Activated T-cell treated with anti-CD3 and anti-CD28 coated beads for 24 hours (primary cell): ENCODE measurements around the gene MFAP4.

ENCODE experiments used
- DNase-seq: peaks from one replicate; pipeline ENCODE4 v3.0.0-alpha.2; 2020; ENCODE audit warnings: low read depth

MFAP4 gene

DNA sequence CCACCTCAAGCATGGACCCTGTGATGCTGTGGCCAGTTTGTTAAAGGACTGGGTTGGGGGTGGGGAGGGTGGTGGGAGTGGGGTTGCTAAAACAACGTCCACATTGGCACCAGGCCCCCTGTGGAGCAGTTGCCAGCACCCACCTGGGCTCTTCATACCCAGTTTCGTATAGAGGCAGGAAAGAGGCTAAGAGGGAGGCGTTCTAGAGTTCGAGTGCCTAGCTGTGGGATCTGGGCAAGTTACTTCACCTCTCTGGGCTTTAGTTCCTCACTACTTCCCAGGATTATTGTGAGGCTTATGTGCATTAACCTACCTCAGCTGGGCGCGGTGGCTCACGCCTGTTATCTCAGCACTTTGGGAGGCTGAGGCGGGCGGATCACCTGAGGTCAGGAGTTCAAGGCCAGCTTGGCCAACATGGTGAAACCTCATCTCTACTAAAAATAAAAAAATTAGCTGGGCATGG is 1.4 kb downstream of the MFAP4 start:
- no peak for DNase-seq

DNA sequence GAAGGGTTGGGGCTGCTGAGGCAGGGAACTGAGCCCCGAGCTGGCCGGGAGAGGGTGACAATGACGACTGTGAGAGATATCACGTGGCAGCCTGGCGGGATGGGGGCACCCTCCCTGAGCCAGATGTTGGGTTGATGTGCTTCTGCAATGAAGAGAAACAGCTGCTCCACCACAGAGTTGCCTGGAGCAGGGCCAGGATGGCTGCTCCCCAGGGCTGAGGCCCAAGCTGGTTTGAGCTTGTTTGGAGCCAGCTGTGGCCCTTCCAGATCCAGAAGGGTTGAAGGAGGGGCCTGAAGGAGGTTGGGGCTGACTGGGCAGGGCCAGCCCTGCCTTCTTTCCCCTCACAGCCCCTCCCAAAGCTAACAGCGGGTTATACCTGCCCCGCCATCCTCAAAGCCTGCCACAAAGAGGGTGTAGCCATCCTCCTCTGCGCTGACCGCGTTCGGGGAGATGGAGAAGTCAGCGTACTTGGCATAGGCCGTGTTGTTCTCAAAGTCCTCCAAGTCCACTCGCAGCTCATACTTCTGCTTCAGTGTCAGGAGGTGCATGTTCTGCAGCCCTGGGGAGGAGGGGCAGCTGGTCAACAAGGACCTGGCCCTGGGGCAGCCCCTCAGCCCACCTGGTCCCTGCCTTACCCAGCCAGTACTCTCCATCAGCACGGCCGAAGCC is 2.1 kb downstream of the MFAP4 start:
- no peak for DNase-seq

DNA sequence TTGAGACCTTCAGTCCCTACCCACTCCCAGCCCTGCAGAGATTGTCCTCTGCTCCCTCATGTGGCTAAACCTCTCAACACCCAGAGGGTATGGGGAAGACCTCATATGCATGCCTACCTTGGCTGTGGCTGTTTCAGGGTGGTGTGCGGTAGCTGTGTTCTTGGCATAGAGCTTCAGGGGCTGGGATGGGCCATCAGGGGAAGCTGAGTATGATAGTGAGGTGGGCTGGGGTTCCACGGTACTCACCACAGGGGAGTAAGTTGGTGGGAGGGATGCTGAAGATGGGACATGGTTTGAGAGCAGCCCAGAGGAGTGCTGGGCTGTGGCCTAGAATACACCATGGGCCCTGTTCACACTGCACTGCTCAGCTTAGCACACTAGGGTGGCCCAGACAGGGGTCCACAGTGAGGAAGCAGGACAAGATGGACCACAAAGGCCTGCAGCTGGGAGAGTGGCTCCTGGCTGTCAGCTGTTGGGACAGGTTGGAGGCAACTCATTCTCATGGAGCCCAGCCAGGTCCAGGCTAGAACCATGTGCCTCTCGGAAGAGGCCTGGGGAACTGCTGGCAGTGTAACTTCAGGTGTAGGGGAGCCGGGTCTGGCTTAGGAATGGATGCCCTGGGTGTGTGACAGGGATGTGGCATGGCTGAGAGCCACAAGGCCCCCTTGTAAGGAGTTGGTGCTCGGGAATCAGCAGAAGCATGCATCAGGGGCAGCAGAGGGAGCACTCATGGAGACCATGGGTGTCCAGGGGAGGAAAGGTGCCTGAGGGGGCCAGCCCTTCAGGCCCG is 3.1 kb downstream of the MFAP4 start:
- DNase-seq, result no peak

DNA sequence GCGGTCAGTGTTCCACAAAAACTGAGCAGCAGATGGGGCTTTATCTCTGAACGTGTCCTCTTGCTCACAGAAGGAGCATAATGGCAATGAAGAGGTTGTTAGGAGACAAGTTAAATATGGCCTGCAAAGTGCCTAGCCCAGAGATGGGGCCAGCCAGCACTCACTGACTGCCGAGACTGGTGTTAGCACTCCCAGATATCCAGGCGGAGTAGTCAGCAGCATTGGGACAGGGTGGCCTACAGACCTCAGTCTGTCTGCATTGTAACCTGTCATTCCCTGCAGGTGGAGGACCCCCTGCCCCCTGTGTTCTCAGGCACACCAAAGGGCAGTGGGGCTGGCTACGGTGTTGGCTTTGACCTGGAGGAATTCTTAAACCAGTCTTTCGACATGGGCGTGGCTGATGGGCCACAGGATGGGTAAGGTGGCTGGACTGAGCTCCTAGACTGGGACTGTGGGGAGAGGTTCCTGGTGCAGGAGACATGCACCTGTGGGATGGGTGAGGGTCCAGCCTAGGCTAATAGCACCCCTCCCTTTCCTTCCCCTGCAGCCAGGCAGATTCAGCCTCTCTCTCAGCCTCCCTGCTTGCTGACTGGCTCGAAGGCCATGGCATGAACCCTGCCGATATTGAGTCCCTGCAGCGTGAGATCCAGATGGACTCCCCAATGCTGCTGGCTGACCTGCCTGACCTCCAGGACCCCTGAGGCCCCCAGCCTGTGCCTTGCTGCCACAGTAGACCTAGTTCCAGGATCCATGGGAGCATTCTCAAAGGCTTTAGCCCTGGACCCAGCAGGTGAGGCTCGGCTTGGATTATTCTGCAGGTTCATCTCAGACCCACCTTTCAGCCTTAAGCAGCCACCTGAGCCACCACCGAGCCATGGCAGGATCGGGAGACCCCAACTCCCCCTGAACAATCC is 4.2 kb downstream of the MFAP4 start:
- DNase-seq, result no peak

DNA sequence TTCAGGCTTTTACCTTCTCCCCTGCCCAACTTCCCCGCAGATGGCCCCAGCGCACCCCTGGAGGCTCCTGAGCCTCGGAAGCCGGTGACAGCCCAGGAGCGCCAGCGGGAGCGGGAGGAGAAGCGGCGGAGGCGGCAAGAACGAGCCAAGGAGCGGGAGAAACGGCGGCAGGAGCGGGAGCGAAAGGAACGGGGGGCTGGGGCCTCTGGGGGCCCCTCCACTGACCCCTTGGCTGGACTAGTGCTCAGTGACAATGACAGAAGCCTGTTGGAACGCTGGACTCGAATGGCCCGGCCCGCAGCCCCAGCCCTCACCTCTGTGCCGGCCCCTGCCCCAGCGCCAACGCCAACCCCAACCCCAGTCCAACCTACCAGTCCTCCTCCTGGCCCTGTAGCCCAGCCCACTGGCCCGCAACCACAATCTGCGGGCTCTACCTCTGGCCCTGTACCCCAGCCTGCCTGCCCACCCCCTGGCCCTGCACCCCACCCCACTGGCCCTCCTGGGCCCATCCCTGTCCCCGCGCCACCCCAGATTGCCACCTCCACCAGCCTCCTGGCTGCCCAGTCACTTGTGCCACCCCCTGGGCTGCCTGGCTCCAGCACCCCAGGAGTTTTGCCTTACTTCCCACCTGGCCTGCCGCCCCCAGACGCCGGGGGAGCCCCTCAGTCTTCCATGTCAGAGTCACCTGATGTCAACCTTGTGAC is 5.1 kb downstream of the MFAP4 start:
- no peak for DNase-seq

DNA sequence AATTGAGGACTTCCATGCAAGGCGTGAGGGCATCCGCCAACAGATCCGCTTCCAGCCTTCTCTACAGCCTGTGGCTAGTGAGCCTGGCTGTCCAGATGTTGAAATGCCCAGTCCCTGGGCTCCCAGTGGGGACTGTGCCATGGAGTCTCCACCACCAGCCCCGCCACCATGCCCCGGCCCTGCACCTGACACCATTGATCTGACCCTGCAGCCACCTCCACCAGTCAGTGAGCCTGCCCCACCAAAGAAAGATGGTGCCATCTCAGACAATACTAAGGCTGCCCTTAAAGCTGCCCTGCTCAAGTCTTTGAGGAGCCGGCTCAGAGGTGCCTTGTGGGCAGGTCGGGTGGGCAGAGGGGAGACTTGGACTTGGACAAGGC is 5.6 kb downstream of the MFAP4 start:
- no peak for DNase-seq

- DNase-seq, result no peak
These were observed 6.3 kb downstream of the MFAP4 start for GRCh38 chr17:19380481-19381301.

DNA sequence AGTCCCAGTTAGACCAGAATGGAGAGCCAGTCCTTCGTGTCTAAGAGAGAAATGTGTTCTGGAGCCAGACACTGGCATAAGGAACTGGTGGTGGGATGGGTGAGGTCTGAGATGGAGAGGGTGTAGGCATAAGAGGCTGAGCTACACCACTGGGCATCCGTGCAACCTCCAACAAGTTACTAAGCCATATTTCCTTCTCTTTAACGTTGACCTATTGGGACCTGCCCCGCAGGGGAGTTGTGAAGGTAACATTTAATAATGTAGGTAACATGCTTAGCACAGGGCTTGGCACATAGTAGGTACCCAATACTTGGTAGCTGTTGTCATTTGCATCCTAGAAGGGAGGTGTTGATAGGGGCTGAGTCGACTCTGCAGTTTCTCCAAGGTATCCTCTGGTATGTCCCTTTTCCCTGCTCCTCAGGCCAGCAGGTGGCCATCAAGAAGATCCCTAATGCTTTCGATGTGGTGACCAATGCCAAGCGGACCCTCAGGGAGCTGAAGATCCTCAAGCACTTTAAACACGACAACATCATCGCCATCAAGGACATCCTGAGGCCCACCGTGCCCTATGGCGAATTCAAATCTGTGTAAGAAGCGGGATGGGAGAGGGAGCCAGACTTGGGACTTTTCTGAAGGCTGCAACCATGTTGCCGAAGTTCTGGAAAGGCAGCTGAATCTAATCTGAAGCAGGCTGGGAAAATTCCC is 7.5 kb downstream of the MFAP4 start:
- no peak for DNase-seq

DNA sequence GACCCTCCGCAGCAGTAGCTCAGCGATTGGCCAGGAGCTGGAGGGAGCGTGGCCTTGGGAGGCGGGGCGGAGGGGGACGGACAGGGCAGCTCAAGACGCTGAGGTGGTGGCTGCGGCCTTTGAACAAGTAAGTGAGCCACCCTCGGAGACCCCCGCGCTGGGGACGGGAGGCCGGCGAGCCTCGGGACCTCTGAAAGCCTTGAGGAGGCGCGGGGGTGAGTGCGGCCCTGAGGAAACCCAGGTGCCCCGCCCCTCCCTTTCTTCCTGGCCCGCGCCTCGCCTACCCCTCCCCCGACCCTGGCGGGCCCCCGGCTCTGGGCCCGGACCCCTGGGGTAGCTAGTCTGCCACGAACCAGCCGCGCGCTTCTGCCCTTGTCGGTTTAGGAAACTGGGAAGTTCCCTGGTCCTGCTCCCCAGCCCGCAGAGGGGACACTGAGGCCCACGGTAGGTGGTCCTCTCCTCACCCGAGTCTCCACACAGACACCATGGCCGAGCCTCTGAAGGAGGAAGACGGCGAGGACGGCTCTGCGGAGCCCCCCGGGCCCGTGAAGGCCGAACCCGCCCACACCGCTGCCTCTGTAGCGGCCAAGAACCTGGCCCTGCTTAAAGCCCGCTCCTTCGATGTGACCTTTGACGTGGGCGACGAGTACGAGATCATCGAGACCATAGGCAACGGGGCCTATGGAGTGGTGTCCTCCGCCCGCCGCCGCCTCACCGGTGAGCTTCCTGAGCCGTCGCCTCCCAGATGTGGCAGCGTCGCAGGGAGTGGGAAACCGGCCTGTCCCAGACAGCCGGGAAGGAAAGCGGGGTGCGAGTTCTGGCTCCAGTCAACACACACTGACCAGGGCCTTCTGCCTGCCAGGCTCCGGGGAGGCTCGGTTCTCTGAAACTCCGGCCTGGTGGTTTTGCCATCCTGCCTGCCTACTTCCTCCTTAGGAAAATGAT is 8.3 kb downstream of the MFAP4 start, which contains the start of gene MAPK7:
Gene MAPK7 (plus strand): TSS at position 83 of the 945 bp plus-strand sequence. CDS start 403 bp downstream, at position 486.
- DNase-seq, result no peak

- peak; percentile 94 for DNase-seq
These were observed 9.2 kb downstream of the MFAP4 start for GRCh38 chr17:19377602-19378415.

- no peak for DNase-seq
These were observed 10.2 kb downstream of the MFAP4 start for GRCh38 chr17:19376811-19377210.

GRCh38 chr17:19375732-19376131 is 11.3 kb downstream of the MFAP4 start:
- no peak for DNase-seq

- no peak for DNase-seq
These were observed 12.9 kb downstream of the MFAP4 start for GRCh38 chr17:19374136-19374535.

DNA sequence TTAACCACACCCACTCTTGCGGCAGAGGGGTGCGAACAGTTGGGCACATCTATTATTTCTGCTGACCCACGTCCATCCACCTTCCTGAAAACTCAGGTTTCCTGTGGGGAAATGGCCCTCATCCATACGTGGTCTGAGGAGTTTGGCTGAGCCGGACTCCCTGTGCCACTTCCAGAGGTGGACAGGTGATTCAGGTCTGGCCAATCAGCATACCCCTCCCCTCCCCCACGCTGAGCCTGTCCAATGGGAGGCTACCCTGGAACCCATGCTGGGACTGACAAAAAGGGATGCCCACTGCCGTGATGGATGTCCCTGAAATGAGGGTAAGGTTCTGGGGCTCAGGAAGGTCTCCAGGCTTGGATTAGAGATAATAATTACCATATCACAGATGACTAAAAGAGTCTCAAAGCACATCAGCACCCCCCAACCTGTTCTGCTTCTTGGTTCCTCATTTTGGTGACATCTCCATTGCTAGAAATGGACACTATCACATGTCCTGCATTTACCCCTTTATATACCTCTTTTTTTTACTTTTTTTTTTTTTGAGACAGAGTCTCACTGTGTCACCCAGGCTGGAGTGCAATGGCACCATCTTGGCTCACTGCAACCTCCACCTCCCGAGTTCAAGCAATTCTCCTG is 14.0 kb downstream of the MFAP4 start:
- DNase-seq, result no peak

DNA sequence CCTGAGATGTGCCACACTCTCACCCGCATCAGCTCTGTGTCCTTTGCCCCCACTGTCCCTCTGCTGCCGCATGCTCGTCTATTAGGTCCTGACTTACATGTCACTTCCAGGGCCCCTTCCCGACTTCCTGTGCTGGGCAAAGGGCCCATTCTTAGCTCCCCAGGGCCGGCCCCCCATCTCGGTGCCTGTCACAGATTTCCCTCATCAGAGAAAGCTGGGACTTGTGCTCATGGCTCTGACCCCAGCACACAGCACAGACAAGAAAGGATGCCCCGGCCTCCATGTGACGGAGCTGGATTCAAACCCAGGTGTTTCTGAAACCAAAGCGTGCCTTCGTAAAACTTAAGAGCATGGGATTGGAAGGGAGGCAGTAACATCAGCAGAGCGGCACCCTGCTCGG is 14.6 kb downstream of the MFAP4 start:
- DNase-seq, result no peak

DNA sequence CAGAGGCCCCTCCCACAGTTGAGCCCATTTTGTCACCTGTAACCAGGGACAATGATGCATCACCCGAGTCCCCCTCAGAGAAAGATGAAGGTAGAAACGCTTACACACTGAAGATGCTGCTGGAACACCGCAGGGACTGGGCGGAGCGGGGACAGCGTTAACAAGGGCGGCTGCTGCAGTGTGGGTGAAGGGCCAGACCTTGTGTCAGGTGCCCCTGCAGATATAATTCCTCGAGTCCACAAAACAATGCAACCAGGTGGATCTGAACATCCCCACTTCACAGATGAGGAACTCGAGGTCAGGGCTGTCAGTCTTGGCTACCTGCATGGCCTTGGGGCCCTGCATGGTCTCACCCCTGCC is 15.0 kb downstream of the MFAP4 start:
- no peak for DNase-seq

DNA sequence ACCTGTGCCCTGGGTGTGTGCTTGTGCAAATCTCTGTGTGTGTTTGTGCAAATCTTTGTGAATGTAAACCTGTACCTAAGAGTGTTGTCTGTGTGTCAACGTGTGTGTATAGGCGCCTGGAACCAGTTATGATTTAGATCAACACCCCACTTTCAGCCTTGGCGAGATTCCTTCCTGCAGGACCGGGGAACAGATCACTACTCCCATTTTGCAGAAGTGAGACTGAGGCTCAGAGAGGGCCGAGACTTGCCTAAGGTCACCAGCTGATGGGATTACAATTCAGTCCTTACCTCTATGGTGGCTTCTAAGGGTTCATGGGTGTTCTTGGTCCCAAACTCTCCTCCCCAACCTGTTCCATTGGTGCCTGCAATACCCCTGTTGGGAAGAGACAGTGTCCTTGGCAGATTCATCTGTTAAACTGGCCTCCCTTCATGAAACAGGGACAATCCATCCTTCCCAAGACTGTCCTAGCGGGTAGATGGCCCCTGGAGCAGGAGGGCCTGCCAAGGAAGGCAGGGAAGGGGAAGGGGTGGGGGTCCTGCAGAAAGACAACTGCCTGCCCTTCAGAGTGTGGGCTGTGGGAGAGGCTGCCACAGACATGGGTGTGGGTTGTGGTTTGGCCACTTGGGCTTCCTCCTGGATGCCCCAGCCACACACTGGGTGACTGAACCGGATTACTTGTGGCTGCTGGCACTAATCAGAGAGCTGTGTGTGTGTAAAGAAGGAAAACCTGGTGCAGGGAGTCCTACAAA is 15.6 kb downstream of the MFAP4 start:
- no peak for DNase-seq
